Fibroblast of pulmonary artery (primary cell): ENCODE results near the gene VTCN1.

Experiments
- DNase-seq: peaks from one replicate; pipeline ENCODE4 v3.0.0-alpha.2; 2010; ENCODE audit warnings: low read depth
- H3K4me3 ChIP-seq: replicated peaks from 2 replicates; pipeline ENCODE4 v1.5.1; 2011; ENCODE audit warnings: low read depth, mild to moderate bottlenecking, control low read depth, low read length, moderate library complexity
- CTCF ChIP-seq: IDR thresholded peaks from 2 replicates; pipeline ENCODE4 v1.5.1; 2011; ENCODE audit warnings: mild to moderate bottlenecking, control low read depth, low read length, inconsistent platforms; ENCODE audit errors: missing control alignments

Gene VTCN1

GRCh38 chr1:117231312-117231711 is 20.6 kb upstream of the VTCN1 start:
- no peak for DNase-seq
- no peak for TF ChIP-seq CTCF

GRCh38 chr1:117229217-117229616 is 18.5 kb upstream of the VTCN1 start:
- DNase-seq = no peak
- H3K4me3 ChIP-seq = no peak overlapping the region
- TF ChIP-seq CTCF = no peak

More at GRCh38 chr1:117231312-117231711, 20.6 kb upstream of the VTCN1 start:
- H3K4me3 ChIP-seq = no peak overlapping the region

- DNase-seq = no peak
- no peak for TF ChIP-seq CTCF
- H3K4me3 ChIP-seq = no peak overlapping the region
Observed at GRCh38 chr1:117225931-117226330, 15.2 kb upstream of the VTCN1 start.

- no peak for TF ChIP-seq CTCF
- no peak for DNase-seq
- H3K4me3 ChIP-seq = no peak overlapping the region
Observed at GRCh38 chr1:117216718-117217117, 6.0 kb upstream of the VTCN1 start.

GRCh38 chr1:117215733-117216462 is 5.2 kb upstream of the VTCN1 start:
- H3K4me3 ChIP-seq = no peak overlapping the region
- no peak for TF ChIP-seq CTCF
- no peak for DNase-seq

GRCh38 chr1:117215019-117215418 is 4.3 kb upstream of the VTCN1 start:
- no peak for TF ChIP-seq CTCF
- no peak for DNase-seq
- no peak overlapping the region for H3K4me3 ChIP-seq

GRCh38 chr1:117213046-117213445 is 2.3 kb upstream of the VTCN1 start:
- TF ChIP-seq CTCF = no peak
- DNase-seq = no peak
- no peak overlapping the region for H3K4me3 ChIP-seq
